Ovary (tissue), 3 donors: ENCODE measurements around the gene PGAP3.

Experiments
- POLR2A ChIP-seq: fragments of 450-650 bp; IDR thresholded peaks from one replicate; pipeline ENCODE4 v1.6.1; 2017; ENCODE audit warnings: antibody characterized with exemption, mild to moderate bottlenecking, moderate library complexity
- TF ChIP-seq, protein P1 (sequence below), 3 donors: fragments of 450-650 bp in 2 of 3; fragments of 200-600 bp in 1 of 3; IDR thresholded peaks; one replicate each; pipeline versions ENCODE4 v1.5.1 to v1.8.0; 2016 to 2022; ENCODE audit warnings: antibody characterized with exemption in 3 of 3, mild to moderate bottlenecking in 1 of 3
- donor health status: DM: no; HTN: no; CAD: no.

DNA sequence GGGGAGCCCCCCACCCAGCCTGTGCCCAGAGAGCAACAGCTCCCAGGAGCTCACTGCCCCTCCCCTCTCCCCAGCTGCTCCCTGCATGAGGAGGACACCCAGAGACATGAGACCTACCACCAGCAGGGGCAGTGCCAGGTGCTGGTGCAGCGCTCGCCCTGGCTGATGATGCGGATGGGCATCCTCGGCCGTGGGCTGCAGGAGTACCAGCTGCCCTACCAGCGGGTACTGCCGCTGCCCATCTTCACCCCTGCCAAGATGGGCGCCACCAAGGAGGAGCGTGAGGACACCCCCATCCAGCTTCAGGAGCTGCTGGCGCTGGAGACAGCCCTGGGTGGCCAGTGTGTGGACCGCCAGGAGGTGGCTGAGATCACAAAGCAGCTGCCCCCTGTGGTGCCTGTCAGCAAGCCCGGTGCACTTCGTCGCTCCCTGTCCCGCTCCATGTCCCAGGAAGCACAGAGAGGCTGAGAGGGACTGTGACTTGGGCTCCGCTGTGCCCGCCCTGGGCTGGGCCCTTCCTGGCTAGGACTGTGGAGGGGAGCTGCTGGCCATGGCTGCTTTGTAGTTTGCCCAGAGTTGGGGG, 22.1 kb downstream of the PGAP3 start:
- no peak for TF ChIP-seq POLR2A
- TF ChIP-seq, protein P1, sequence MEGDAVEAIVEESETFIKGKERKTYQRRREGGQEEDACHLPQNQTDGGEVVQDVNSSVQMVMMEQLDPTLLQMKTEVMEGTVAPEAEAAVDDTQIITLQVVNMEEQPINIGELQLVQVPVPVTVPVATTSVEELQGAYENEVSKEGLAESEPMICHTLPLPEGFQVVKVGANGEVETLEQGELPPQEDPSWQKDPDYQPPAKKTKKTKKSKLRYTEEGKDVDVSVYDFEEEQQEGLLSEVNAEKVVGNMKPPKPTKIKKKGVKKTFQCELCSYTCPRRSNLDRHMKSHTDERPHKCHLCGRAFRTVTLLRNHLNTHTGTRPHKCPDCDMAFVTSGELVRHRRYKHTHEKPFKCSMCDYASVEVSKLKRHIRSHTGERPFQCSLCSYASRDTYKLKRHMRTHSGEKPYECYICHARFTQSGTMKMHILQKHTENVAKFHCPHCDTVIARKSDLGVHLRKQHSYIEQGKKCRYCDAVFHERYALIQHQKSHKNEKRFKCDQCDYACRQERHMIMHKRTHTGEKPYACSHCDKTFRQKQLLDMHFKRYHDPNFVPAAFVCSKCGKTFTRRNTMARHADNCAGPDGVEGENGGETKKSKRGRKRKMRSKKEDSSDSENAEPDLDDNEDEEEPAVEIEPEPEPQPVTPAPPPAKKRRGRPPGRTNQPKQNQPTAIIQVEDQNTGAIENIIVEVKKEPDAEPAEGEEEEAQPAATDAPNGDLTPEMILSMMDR (IDR thresholded peaks at IDR 0.05) = no peak
